ENCODE measurements around the gene B3GALNT1. TPM values are rescaled to one million over a fixed set of nuclear protein-coding genes. Genes with fewer than 3 reads are reported as not detected.

The B3GALNT1 gene
- total RNA-seq: 0.99 and 2.3 TPM in 2 replicates
- polyA plus RNA-seq (2012): 1.7 TPM

- DNase-seq (ENCODE audit: low read depth): peak; percentile 28
Measured at GRCh38 chr3:161104561-161105551, at the start of gene B3GALNT1. TSS of gene B3GALNT1 (minus strand) at chr3:161105349. CDS start at chr3:161086754, 18,595 bp downstream.

- DNase-seq (ENCODE audit: low read depth): no peak
Measured at GRCh38 chr3:161153480-161153879, 48.3 kb upstream of the B3GALNT1 start.

GRCh38 chr3:161150001-161150525 lies 44.9 kb upstream of the B3GALNT1 start:
- DNase-seq (ENCODE audit: low read depth): no peak

GRCh38 chr3:161149529-161149928 lies 44.4 kb upstream of the B3GALNT1 start:
- no peak for DNase-seq (ENCODE audit: low read depth)

- DNase-seq (ENCODE audit: low read depth): no peak
Measured at GRCh38 chr3:161148832-161149475, 43.8 kb upstream of the B3GALNT1 start.

GRCh38 chr3:161142486-161142885 lies 37.3 kb upstream of the B3GALNT1 start:
- no peak for DNase-seq (ENCODE audit: low read depth)

- DNase-seq (ENCODE audit: low read depth): no peak
Measured at GRCh38 chr3:161139686-161140085, 34.5 kb upstream of the B3GALNT1 start.

- DNase-seq (ENCODE audit: low read depth): no peak
Measured at GRCh38 chr3:161137260-161137659, 32.1 kb upstream of the B3GALNT1 start.

GRCh38 chr3:161132391-161132790 lies 27.2 kb upstream of the B3GALNT1 start:
- DNase-seq (ENCODE audit: low read depth): no peak

GRCh38 chr3:161126495-161126894 lies 21.3 kb upstream of the B3GALNT1 start:
- DNase-seq (ENCODE audit: low read depth): no peak

GRCh38 chr3:161117646-161118045 lies 12.5 kb upstream of the B3GALNT1 start:
- DNase-seq (ENCODE audit: low read depth): no peak

GRCh38 chr3:161108840-161109239 lies 3.7 kb upstream of the B3GALNT1 start:
- DNase-seq (ENCODE audit: low read depth): no peak

- DNase-seq (ENCODE audit: low read depth): no peak
Measured at GRCh38 chr3:161107311-161107710, 2.2 kb upstream of the B3GALNT1 start.

GRCh38 chr3:161103776-161104385 lies 1.3 kb downstream of the B3GALNT1 start:
- no peak for DNase-seq (ENCODE audit: low read depth)

GRCh38 chr3:161101609-161102008 lies 3.5 kb downstream of the B3GALNT1 start:
- no peak for DNase-seq (ENCODE audit: low read depth)

GRCh38 chr3:161100994-161101393 lies 4.2 kb downstream of the B3GALNT1 start:
- no peak for DNase-seq (ENCODE audit: low read depth)

- DNase-seq (ENCODE audit: low read depth): no peak
Measured at GRCh38 chr3:161096771-161097367, 8.3 kb downstream of the B3GALNT1 start.

GRCh38 chr3:161093895-161094294 lies 11.3 kb downstream of the B3GALNT1 start:
- DNase-seq (ENCODE audit: low read depth): no peak

GRCh38 chr3:161084277-161084676 lies 20.9 kb downstream of the B3GALNT1 start:
- DNase-seq (ENCODE audit: low read depth): no peak

- DNase-seq (ENCODE audit: low read depth): no peak
Measured at GRCh38 chr3:161083131-161083530, 22.0 kb downstream of the B3GALNT1 start.

GRCh38 chr3:161082063-161082462 lies 23.1 kb downstream of the B3GALNT1 start:
- no peak for DNase-seq (ENCODE audit: low read depth)

Measured in myocyte (in vitro differentiated cells).